ENCODE results near the gene C10orf67.
"Not testable (repeated sequence)": the region's sequence is repeated elsewhere in the genome, so short reads cannot be mapped to it uniquely, and the experiment has no call there.

The C10orf67 gene

DNA sequence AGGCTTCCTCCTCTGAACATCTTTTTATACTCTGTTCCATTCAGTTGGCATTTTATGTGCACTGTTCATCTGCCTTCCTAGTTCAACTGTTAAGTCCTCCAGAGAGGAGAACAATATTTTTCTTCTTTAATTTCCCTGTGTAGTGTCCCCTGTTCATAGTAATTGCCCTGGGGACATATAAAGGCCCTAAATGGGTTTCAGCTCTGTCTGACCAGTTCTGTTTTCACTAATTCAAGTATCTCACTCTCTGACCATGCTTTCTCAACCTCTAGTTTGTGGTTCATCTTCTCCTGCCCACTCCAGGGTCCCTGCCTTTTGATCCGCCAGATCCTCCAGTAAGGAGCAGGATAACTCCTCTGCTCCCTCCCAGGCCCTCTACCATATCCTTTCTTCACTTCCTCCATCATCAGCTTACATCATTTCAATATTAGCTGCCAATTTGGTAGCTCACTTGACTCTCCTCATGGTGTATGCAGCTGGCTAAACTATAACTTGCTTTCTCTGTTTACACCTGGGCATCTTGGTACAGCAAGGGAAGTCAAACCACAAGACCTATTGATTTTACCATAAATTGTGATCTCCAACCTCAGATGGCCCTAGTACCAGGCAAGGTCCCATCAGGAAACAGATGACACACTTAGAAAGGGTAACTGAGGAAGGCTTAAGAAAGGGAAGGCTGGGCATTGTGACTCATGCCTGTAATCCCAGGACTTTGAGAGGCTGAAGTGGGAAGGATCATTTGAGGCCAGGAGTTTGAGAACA is 17.7 kb upstream of the C10orf67 start:
- no peak for DNase-seq

DNA sequence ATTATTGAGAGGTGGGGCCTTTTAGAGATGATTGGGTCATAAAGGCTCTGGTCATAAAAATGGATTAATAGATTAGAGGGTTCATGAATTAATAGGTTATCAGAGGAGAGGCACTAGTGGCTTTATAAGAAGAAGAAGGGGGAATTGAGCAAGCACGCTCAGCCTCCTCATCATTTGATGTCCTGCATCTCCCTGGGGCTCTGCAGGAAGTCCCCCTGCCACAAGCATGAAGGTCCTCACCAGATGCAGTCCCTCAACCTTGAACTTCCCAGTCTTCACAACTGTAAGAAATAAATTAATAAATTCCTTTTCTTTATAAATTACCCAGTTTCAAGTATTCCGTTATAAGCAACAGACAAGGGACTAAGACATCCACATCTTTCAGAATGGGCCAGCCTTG is 17.1 kb upstream of the C10orf67 start:
- no peak for DNase-seq

- DNase-seq = no peak
These were observed 15.2 kb upstream of the C10orf67 start for GRCh38 chr10:23359692-23360380.

GRCh38 chr10:23358357-23358756 is 13.8 kb upstream of the C10orf67 start:
- peak; percentile 24 for DNase-seq

- DNase-seq = no peak
These were observed 10.2 kb upstream of the C10orf67 start for GRCh38 chr10:23354630-23355279.

- peak; percentile 64 for DNase-seq
These were observed 7.4 kb upstream of the C10orf67 start for GRCh38 chr10:23351926-23352519.

- DNase-seq = not testable (repeated sequence)
These were observed 6.1 kb upstream of the C10orf67 start for GRCh38 chr10:23350706-23351105.

DNA sequence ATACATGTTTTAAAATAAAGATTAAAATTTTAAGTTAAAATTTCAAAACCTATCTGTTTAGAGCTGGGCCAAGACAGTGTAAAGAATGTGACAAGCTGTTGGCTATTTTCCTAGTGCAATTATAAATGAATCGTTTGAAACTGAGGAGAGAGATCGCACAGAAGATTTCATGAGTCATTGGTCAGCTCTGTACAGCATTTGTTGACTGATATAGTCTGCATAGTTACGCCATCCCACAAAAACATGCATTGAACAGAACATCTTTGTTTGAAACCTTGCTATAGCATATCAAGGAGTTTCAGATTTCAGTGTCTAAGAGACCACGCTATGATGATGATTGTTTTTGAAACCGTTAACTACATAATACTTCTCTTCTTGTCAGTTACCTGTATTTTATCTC is 1.3 kb upstream of the C10orf67 start:
- DNase-seq = peak; percentile 90

DNA sequence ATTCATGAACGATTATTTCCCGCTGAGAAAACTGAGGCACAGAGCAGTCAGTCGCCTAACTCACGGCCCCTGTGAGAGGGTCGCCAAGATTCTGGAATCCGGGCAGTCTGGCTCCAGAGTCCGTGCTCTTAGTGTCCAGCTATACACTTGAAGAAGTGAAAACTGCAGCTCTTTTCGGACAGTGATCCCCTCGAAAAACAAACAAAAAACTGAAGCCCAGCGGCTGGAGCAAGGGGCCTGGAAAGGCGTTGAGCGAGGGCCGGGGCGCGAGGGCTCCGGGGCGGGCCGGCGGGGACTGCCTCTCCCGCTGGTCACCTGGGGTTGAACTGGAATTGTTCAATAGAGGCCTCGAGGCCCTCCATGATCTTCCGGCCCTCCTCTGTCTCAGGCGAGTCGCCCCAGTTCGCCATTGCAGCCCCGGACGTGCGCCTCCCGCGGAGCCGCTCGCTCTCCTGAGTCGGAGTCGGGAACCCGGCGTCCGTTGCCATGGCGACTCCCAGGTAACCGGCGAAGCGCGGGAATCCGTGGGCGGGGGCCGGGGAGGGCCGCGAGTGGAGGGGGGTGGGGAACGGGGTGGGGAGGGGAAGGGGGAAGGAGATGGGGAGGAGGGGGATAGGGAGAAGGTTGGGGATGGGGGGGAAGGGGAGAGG is 881 bp downstream of the C10orf67 start:
- DNase-seq = peak; percentile 55

DNA sequence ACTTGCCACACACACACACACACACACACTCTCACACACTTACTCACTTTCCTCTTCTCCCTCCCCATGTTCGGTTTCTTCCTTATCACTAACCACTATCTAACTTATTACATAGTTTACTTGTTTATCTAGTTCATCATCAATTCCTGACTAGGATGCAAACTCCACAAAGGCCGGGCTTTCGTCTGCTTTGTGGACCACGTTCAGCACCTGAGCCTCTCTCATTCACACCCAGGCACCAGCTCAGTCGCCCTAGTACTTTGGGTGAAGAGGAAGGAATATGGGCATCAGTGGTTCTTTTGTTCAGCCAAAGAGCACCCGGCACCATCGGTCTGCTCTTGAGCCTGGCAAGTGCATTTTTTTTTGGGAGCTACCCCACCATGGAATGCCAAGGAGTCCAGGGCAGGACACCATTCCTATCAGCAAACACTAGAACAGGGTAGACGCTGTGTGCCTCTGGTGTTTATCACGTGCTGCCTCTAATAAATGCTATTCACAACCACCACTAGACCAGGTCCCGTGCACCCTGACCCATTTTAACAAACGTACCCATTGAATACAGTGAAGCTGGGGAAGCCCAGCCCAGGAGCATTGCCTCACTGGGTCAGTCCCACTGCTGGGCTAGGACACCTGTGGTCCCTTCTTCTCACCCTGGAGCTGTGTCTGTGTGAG is 2.2 kb downstream of the C10orf67 start:
- DNase-seq = no peak

DNA sequence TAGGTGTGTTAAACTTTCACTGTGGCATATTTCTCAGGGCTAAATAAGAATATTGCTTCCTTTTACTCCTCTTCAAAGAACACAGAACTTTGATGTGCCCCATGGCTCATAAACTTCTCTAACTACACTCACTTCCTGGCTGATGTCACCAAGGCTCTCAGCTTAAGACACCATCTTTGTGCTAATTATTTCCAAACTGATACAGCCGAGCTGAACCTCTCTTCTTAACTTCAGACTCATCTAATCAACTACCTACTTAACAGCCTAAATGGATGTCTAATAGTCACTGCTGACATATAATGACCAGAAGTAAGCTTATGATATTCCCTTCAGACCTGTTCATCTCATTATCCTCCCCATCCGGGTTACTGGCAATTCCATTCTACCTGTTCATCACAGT is 3.6 kb downstream of the C10orf67 start:
- peak; percentile 35 for DNase-seq

- DNase-seq = no peak
These were observed 4.2 kb downstream of the C10orf67 start for GRCh38 chr10:23340354-23340753.

DNA sequence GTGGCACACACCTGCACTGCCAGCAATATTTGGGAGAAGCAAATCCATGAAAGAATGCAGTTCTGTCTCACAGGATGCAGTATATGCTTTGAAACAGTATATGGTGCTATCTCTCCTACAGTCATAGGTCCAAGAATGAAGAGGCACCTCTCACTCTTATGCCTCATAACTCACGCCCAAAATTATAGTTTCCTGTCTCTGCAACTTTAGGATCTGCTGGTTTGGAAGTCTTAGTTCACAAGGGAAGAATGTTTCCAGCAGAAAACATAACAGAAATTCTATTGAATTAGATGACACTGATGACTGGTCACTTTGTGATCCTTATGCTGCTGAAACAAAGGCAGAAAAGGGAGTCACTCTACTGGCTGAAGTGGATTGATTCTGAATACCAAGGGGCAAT is 5.7 kb downstream of the C10orf67 start:
- DNase-seq = peak; percentile 32

DNA sequence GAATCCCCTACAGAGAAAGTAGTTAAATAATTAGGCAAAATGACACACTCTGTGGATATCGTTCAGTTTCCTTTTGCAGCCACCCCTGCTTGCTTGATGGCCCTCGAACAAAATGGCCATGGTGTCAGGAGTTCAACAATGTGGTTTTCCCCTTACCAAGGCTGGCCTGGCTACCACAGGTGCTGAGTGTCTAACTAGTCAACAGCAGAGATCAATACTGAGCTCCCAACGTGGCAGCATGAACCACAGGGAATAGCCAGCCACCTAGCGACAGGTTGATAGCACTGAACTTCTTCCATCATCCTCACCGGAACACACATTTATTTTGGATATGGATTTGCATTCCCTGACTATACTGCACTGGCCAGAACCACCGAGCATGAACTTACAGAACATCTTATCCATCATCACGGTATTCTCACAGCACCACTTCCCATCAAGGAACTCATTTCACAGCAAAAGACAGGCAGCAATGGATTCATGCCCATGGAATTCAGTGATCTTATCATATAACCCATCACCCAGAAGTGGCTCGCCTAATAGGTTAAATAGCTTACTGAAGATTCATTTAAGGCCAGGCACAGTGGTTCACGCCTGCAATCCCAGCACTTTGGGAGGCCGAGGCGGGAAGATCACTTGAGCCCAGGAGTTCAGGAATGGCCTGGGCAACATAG is 6.3 kb downstream of the C10orf67 start:
- DNase-seq = peak; percentile 80

DNA sequence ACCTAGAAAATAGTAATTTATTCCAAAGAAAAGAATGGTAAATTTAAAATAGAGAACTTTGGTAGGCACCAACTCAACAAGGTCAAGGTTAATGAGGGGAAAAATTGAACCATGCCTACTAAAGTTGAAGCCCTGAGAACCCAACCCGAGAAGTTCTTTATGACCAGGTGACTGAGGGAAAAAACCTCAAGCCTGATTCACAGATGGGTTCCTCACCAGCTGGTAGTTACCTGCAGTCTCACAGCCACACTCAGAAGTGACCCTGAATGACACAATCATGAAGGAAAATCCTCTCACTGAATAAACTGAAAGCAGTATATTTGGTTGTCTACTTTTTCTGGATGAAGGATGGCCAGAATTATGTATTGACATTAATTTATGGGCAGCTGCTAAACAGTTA is 7.0 kb downstream of the C10orf67 start:
- no peak for DNase-seq

DNA sequence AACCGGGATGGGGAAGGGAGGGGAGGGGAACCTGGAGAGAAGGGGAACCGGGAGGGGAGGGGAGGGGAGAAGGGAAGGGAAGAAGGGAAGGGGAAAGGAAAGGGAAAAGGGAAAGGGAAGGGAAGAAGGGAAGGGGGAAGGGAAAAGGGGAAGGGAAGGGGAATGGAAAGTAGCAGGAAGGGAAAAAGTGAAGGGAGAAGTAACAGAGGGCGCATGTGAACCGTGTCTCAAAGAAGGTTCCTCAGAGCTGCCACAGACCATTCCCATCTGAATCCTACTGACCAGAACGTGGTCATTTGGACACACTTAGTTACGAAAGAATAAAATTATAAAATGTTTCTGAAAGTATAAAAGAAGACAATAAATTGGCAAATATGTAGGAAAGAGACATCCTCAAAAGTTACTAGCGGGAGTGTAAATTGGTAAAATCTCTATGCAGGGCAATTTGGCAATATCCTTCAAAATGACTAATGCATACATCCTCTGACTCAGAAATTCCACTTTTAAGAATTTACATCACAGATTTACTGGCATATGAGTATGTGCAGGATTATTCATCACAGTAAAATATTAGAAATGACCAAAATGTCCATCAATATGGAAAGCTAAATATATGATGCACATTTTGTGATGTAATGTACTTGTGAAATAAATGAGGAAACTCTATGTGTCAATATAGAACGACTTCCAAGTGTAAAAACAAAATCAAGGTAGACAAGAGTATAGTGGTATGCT is 12.9 kb downstream of the C10orf67 start:
- DNase-seq = peak; percentile 92

- DNase-seq = no peak
These were observed 13.6 kb downstream of the C10orf67 start for GRCh38 chr10:23330948-23331347.

DNA sequence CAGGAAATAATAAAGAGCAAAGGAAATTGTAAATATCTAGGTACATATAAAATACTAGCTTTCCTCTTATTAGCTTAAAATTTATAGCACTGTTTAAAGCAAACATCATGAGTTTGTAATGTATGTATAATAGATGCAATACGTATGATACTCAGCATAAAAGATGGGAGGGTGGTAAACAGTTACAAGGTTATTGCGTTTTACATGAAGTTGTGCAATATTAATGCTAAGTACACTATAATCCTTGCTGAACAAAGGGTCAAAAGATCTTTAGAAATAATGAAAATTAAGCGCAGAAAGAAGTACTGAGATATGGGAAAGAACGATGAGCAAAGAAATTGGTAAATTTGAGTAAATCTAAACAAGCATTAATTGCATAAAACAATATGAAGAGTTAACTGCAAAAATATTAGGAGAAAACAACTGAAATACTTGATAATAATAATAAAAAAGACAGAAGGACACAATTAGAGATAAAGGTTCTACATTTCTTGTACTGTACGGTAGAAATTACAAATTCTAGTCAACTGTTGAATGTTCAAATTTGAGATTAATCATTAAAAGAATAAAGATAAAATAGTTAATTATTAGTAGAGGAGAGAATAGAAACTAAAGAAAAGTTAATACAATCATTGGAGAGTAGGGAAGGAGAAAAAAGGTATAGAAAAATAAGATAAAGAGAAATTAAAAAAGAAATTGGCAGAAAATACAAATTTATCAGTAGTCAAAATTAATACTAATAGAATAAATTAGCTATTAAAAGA is 17.9 kb downstream of the C10orf67 start:
- no peak for DNase-seq

GRCh38 chr10:23325132-23325531 is 19.5 kb downstream of the C10orf67 start:
- DNase-seq = no peak

- DNase-seq = peak; percentile 32
These were observed 20.2 kb downstream of the C10orf67 start for GRCh38 chr10:23324351-23324750.

All from fibroblast of upper back skin (primary cell).